WTC11 (cell line): ENCODE measurements around the gene SOS2. TPM values are rescaled to one million over a fixed set of nuclear protein-coding genes. Genes with fewer than 3 reads are reported as not detected.

ENCODE experiments used
- ATAC-seq: fragments of 200-7000 bp; cut with Tn5 transposase; 2 replicates; pipeline ENCODE4 v1.10.0; 2021; ENCODE audit warnings: mild to moderate bottlenecking, moderate library complexity
- CTCF ChIA-PET: fragments of 300-600 bp; sonication (Branson Sonifier 250); formaldehyde crosslinking; loops from one replicate; lab custom pipeline; 2021; ENCODE audit warnings: antibody characterized with exemption; lab: Charles Lee
- POLR2A ChIA-PET: fragments of 350-600 bp; sonication (Branson Sonifier 250); formaldehyde crosslinking; loops from one replicate; lab custom pipeline; 2021; ENCODE audit warnings: antibody characterized with exemption; lab: Charles Lee
- DNase-seq: peaks from one replicate; pipeline ENCODE4 v3.0.0; 2021; ENCODE audit warnings: low spot score
- H3K27ac Mint-ChIP-seq: 2 replicates; pipeline ENCODE4 v1.8.0; 2021; ENCODE audit warnings: mixed read lengths
- H3K27me3 Mint-ChIP-seq: 2 replicates; pipeline ENCODE4 v1.8.0; 2021; ENCODE audit warnings: low read depth, mild to moderate bottlenecking, moderate library complexity, mixed read lengths
- H3K36me3 Mint-ChIP-seq: 2 replicates; pipeline ENCODE4 v1.8.0; 2021; ENCODE audit warnings: mixed read lengths
- H3K4me1 Mint-ChIP-seq: 2 replicates; pipeline ENCODE4 v1.8.0; 2022; ENCODE audit warnings: mixed read lengths
- H3K4me3 Mint-ChIP-seq: 2 replicates; pipeline ENCODE4 v1.8.0; 2021; ENCODE audit warnings: mild to moderate bottlenecking, moderate library complexity, mixed read lengths
- H3K9me3 Mint-ChIP-seq: 2 replicates; pipeline ENCODE4 v1.8.0; 2021; ENCODE audit warnings: mixed read lengths
- CREB1 ChIP-seq: sonication (generic); formaldehyde crosslinking; IDR thresholded peaks from 2 replicates; pipeline ENCODE4 v1.8.0; 2023; ENCODE audit warnings: mild to moderate bottlenecking, missing genetic modification reagents
- FOXK1 ChIP-seq: sonication (generic); formaldehyde crosslinking; IDR thresholded peaks from 2 replicates; pipeline ENCODE4 v1.8.0; 2022; ENCODE audit warnings: mild to moderate bottlenecking, moderate library complexity, missing genetic modification reagents
- FOXP1 ChIP-seq: sonication (generic); formaldehyde crosslinking; IDR thresholded peaks from 2 replicates; pipeline ENCODE4 v1.8.0; 2022; ENCODE audit warnings: missing genetic modification reagents, mild to moderate bottlenecking, moderate library complexity, borderline replicate concordance
- KAT7 ChIP-seq: sonication (generic); formaldehyde crosslinking; IDR thresholded peaks from 2 replicates; pipeline ENCODE4 v1.8.1; 2023; ENCODE audit warnings: missing genetic modification reagents, mild to moderate bottlenecking, borderline replicate concordance
- NFATC4 ChIP-seq: fragments of 250-450 bp; sonication (Bioruptor Pico); IDR thresholded peaks from 2 replicates; pipeline ENCODE4 v1.9.0; 2021; ENCODE audit warnings: mild to moderate bottlenecking
- NFYB ChIP-seq: sonication (generic); formaldehyde crosslinking; conservative IDR thresholded peaks from 2 replicates; pipeline ENCODE4 v1.8.0; 2022; ENCODE audit warnings: low read depth, missing genetic modification reagents
- SOX15 ChIP-seq: fragments of 250-450 bp; sonication (Bioruptor Pico); IDR thresholded peaks from 2 replicates; pipeline ENCODE4 v1.9.0; 2021; ENCODE audit warnings: mild to moderate bottlenecking
- SP1 ChIP-seq: sonication (generic); formaldehyde crosslinking; conservative IDR thresholded peaks from 2 replicates; pipeline ENCODE4 v1.8.1; 2022; ENCODE audit warnings: missing genetic modification reagents
- total RNA-seq: library from RNA; stranded (reverse); gene quantifications from 3 replicates; pipeline ENCODE4 v1.2.3, GENCODE V29; 2021
- TF ChIP-seq, protein P1 (sequence below): sonication (generic); formaldehyde crosslinking; IDR thresholded peaks from 2 replicates; pipeline ENCODE4 v1.8.1; 2023; ENCODE audit warnings: mild to moderate bottlenecking, missing genetic modification reagents, moderate library complexity
- TF ChIP-seq, protein P2 (sequence below): sonication (generic); formaldehyde crosslinking; IDR thresholded peaks from 2 replicates; pipeline ENCODE4 v1.8.1; 2022; ENCODE audit warnings: mild to moderate bottlenecking, moderate library complexity, missing genetic modification reagents
- TF ChIP-seq, protein P3 (sequence below): sonication (generic); formaldehyde crosslinking; IDR thresholded peaks from 2 replicates; pipeline ENCODE4 v1.8.0; 2022; ENCODE audit warnings: mild to moderate bottlenecking, missing genetic modification reagents
- TF ChIP-seq, protein P4 (sequence below): sonication (generic); formaldehyde crosslinking; IDR thresholded peaks from 2 replicates; pipeline ENCODE4 v1.8.0; 2022; ENCODE audit warnings: mild to moderate bottlenecking, missing genetic modification reagents

Gene SOS2
- total RNA-seq, 1 experiment from 2014 or later: 11.0 TPM

DNA sequence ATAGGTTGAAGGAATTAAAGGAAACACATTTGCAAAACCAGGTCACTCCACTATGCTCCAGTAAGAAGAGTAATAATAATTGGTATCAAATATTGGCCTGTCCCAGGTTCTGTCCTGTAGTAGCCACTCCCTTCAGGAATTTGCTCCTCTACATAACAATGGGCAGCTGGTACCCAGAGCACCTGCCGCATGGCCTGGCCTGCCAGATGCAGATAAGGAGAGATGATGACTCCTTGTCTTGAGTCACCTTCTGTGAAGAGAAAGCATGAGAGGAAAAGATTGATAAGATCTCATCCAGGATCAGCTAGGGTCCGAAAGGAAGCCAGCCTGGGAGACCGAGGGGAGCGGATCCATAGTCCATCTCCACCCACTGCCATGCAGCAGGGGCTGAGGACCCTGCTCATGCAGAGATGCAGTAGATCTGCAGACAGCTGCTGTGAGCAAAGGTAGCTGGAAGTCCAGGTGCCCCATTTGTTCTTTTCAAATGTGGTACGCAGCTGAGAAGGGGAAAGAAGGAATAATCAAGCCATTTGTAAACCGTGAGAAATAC, 139.3 kb downstream of the SOS2 start:
- CTCF ChIA-PET: interaction anchor here (0.5 to 1.0 kb wide), 4 partner anchors 20 to 230 kb away, joined by 3 to 4 read pairs (median 3); no protein-coding TSS in a partner anchor
- no peaks in the 10 kb centered on the region for H3K36me3 Mint-ChIP-seq
- H3K27me3 Mint-ChIP-seq: no peaks in the 10 kb centered on the region
- TF ChIP-seq SP1 (CRISPR knock-in tag): no peak
- TF ChIP-seq, protein P1, sequence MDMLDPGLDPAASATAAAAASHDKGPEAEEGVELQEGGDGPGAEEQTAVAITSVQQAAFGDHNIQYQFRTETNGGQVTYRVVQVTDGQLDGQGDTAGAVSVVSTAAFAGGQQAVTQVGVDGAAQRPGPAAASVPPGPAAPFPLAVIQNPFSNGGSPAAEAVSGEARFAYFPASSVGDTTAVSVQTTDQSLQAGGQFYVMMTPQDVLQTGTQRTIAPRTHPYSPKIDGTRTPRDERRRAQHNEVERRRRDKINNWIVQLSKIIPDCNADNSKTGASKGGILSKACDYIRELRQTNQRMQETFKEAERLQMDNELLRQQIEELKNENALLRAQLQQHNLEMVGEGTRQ: no peak
- TF ChIP-seq, all 79 proteins: peak for 0
- no peak for DNase-seq
- Mint-ChIP-seq H3K4me3 (no peak overlapping the region), H3K27ac (no peak overlapping the region), H3K4me1 (peaks cover 18% of the 10 kb centered on the region), H3K9me3 (no peaks in the 10 kb centered on the region)
- ATAC-seq: peak; percentile 83
- POLR2A ChIA-PET: interaction anchor here (0.6 kb wide), 1 partner anchor 146 kb away, joined by 3 read pairs; no protein-coding TSS in a partner anchor

DNA sequence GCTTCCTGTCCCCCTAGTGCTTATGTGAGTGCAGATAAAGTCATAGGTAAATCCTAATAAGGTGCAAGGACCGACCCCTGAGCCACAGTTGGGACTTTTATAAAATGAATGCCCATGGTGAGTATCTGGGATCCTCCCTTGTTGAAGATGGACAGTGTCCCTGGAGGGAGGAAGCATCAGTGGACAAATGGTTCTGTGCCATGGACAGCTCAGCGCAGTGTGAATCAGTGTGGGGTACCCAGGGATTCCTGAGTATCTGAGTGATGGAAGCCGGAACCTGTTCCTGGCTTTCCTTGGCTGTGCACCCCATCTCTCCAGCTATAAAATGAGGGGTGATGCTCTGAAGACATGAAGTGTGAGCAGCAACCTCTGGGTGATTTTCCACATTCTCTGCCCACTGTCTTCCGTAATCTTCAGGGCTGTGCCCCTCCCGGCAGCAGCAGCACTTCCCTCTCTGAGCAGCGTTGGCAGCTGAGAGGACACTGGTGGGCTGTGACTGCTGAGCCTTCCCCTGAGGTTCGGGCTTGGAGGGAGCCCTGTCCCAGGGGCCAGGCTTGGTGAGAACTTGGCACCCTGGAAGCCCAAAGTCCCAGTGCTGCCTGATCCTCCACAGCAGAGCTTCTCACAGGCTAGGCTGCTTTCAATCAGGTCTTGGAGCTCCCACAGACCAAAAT, 140.0 kb downstream of the SOS2 start:
- peaks cover 18% of the 10 kb centered on the region for H3K4me1 Mint-ChIP-seq
- H3K36me3 Mint-ChIP-seq: no peaks in the 10 kb centered on the region
- H3K27ac Mint-ChIP-seq: no peak overlapping the region
- TF ChIP-seq, protein P2, sequence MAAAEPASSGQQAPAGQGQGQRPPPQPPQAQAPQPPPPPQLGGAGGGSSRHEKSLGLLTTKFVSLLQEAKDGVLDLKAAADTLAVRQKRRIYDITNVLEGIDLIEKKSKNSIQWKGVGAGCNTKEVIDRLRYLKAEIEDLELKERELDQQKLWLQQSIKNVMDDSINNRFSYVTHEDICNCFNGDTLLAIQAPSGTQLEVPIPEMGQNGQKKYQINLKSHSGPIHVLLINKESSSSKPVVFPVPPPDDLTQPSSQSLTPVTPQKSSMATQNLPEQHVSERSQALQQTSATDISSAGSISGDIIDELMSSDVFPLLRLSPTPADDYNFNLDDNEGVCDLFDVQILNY (CRISPR knock-in tag): no peak
- CTCF ChIA-PET: interaction anchor here (0.5 to 0.9 kb wide), 3 partner anchors 21 to 229 kb away, joined by 3 to 4 read pairs (median 3); no protein-coding TSS in a partner anchor
- H3K9me3 Mint-ChIP-seq: no peaks in the 10 kb centered on the region
- no peak overlapping the region for H3K4me3 Mint-ChIP-seq
- POLR2A ChIA-PET: no interaction called here
- DNase-seq: no peak
- H3K27me3 Mint-ChIP-seq: no peaks in the 10 kb centered on the region
- ATAC-seq: no peak

DNA sequence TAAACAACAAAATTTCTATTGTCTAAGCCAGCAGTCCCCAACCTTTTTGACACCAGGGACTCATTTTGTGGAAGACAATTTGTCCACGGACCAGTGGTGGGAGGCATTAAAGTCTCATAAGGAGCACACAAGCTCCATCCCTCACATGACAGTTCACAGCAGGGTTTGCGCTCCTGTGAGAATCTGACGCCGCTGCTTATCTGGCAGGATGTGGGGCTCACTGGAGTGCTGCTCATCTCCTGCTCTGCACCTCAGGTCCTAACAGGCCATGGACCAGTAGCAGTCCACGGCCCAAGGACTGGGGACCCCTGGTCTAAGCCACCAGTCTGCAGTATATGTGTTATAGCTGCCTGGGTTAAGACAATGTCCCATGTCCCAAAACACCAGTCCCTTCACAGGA, 142.2 kb downstream of the SOS2 start:
- DNase-seq (no peak), ATAC-seq (no peak)
- CTCF ChIA-PET: interaction anchor here (1.7 kb wide), 1 partner anchor 227 kb away, joined by 7 read pairs; no protein-coding TSS in a partner anchor
- H3K9me3 Mint-ChIP-seq: no peaks in the 10 kb centered on the region
- no peaks in the 10 kb centered on the region for H3K36me3 Mint-ChIP-seq
- H3K4me3 Mint-ChIP-seq: no peak overlapping the region
- H3K4me1 Mint-ChIP-seq: peaks cover 18% of the 10 kb centered on the region
- no peak for TF ChIP-seq FOXK1 (CRISPR knock-in tag)
- no peak for TF ChIP-seq SOX15 (CRISPR knock-in tag)
- TF ChIP-seq CREB1: no peak
- no peak for TF ChIP-seq NFATC4 (CRISPR knock-in tag)
- no peak for TF ChIP-seq NFYB
- TF ChIP-seq, protein P3, sequence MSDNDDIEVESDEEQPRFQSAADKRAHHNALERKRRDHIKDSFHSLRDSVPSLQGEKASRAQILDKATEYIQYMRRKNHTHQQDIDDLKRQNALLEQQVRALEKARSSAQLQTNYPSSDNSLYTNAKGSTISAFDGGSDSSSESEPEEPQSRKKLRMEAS (CRISPR knock-in tag): no peak
- TF ChIP-seq, protein P4, sequence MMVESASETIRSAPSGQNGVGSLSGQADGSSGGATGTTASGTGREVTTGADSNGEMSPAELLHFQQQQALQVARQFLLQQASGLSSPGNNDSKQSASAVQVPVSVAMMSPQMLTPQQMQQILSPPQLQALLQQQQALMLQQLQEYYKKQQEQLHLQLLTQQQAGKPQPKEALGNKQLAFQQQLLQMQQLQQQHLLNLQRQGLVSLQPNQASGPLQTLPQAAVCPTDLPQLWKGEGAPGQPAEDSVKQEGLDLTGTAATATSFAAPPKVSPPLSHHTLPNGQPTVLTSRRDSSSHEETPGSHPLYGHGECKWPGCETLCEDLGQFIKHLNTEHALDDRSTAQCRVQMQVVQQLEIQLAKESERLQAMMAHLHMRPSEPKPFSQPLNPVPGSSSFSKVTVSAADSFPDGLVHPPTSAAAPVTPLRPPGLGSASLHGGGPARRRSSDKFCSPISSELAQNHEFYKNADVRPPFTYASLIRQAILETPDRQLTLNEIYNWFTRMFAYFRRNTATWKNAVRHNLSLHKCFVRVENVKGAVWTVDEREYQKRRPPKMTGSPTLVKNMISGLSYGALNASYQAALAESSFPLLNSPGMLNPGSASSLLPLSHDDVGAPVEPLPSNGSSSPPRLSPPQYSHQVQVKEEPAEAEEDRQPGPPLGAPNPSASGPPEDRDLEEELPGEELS (CRISPR knock-in tag): no peak
- TF ChIP-seq FOXP1 (CRISPR knock-in tag): no peak
- no peak overlapping the region for H3K27ac Mint-ChIP-seq
- no peaks in the 10 kb centered on the region for H3K27me3 Mint-ChIP-seq
- POLR2A ChIA-PET: no interaction called here

DNA sequence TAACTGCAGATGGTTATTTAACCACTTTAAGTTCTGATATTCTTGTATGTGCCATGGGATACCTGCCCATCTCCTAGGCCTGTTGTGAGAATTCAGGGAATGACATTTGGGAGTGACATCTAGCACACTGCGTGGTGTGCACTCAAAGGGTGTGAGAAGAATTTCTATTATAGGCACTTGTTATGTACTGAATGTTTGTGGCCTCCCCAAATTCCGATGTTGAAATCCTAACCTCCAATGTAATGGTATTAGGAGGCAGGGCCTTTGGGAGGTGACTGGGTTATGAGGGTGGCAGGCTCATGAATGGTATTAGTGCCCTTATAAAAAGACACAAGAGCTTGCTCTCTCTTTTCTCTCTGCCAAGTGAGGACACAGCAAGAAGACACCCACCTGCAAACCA, 142.6 kb downstream of the SOS2 start:
- ChIA-PET CTCF (interaction anchor here (1.7 kb wide), 1 partner anchor 227 kb away, joined by 7 read pairs; no protein-coding TSS in a partner anchor), POLR2A (no interaction called here)
- DNase-seq: no peak
- H3K4me1 Mint-ChIP-seq: peaks cover 18% of the 10 kb centered on the region
- no peak for ATAC-seq
- H3K27me3 Mint-ChIP-seq: no peaks in the 10 kb centered on the region
- no peak for TF ChIP-seq KAT7 (CRISPR knock-in tag)
- no peaks in the 10 kb centered on the region for H3K9me3 Mint-ChIP-seq
- no peaks in the 10 kb centered on the region for H3K36me3 Mint-ChIP-seq
- H3K4me3 Mint-ChIP-seq: no peak overlapping the region
- H3K27ac Mint-ChIP-seq: no peak overlapping the region
